HG02759 (cell line): ENCODE data around the gene CCDC183.
"Not testable (repeated sequence)": the region's sequence is repeated elsewhere in the genome, so short reads cannot be mapped to it uniquely, and the experiment has no call there.

Source experiments
- ATAC-seq: cut with Tn5 transposase; IDR thresholded peaks from one replicate; pipeline ENCODE4 v1.9.1; 2021; ENCODE audit warnings: mild to moderate bottlenecking, moderate library complexity; ENCODE audit not compliant: unreplicated experiment

The CCDC183 gene

GRCh38 chr9:136796238-136796774 lies at the start of gene CCDC183:
CCDC183 (plus strand) TSS chr9:136796338; CDS start chr9:136796398, 60 bp downstream.
- no peak for ATAC-seq

- ATAC-seq = no peak
These were observed 49.5 kb upstream of the CCDC183 start for GRCh38 chr9:136746621-136747020.

DNA sequence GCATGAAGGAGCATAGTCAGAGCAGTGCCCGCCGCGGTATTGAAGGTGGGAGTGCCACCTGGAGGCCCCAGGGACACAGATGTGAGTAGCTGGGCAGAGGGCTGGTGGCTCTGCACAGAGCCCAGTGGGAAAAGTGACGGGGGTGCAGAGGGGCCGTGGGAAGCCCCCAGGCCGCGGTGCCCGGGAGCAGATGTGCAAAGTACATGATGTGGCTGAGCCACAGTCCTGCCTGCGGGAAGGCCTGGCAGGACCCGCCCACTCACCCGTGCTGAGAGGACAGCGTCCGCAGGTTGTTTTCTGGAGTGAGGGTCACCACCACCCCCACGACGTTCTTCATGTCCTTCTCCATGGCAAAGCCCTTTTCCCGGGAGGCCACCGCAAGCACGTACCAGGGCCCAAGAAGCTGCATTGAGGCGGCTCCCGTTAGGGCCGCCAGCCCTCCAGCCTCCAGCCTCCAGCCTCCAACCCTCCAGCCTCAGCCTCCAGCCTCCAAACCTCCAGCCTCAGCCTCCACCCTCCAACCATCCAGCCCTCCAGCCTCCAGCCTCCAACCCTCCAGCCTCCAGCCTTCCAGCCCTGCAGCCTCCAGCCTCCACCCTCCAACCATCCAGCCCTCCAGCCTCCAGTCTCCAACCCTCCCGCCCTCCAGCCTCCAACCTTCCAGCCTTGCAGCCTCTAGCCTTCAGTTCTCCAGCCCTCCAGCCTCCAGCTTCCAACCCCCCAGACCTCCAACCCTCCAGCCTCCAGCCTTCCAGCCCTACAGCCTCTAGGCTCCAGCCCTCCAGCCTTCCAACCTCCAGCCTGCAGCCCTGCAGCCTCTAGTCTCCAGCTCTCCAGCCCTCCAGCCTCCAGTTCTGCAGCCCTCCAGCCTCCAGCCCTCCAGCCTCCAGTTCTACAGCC lies 48.7 kb upstream of the CCDC183 start:
- ATAC-seq = no peak

GRCh38 chr9:136748201-136748600 lies 47.9 kb upstream of the CCDC183 start, which contains the start of gene LCN6:
LCN6 (minus strand) TSS chr9:136748525; CDS start chr9:136748483, 42 bp downstream.
- ATAC-seq = no peak

- no peak for ATAC-seq
These were observed 47.2 kb upstream of the CCDC183 start for GRCh38 chr9:136748666-136749611.

GRCh38 chr9:136750526-136750925 lies 45.6 kb upstream of the CCDC183 start:
- ATAC-seq = no peak

DNA sequence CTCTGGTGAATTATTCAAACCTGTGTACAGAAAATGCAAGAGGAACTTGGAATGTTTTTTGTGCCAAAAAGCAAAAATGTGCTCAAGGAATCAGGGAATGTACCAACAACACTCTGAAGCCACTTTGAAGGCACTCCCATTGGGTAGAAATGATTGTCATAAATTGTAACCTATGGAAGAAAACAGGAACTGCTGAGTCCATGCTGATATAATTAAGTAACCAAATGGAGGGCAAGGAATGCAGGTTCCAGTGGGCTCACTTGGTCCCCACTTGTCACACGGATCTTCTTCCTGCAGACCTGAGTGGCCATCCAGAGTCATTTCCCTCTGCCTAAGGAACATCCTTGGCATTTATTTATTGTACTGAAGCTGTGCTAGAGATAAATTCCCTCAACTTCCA lies 44.9 kb upstream of the CCDC183 start:
- no peak for ATAC-seq

DNA sequence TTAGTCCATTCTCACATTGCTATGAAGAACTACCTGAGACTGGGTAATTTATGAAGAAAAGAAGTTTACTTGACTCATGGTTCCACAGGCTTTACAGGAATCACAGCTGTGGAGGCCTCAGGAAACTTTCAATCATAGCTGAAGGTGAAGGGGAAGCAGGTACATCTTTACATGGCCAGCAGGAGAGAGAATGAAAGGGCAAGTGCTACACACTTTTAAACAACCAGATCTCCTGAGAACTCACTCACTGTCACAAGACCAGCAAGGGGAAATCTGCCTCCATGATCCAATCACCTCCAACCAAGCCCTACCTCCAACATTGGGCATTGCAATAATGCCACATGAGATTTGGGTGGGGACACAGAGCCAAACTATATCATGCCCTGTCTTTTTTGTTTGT lies 44.3 kb upstream of the CCDC183 start:
- no peak for ATAC-seq

DNA sequence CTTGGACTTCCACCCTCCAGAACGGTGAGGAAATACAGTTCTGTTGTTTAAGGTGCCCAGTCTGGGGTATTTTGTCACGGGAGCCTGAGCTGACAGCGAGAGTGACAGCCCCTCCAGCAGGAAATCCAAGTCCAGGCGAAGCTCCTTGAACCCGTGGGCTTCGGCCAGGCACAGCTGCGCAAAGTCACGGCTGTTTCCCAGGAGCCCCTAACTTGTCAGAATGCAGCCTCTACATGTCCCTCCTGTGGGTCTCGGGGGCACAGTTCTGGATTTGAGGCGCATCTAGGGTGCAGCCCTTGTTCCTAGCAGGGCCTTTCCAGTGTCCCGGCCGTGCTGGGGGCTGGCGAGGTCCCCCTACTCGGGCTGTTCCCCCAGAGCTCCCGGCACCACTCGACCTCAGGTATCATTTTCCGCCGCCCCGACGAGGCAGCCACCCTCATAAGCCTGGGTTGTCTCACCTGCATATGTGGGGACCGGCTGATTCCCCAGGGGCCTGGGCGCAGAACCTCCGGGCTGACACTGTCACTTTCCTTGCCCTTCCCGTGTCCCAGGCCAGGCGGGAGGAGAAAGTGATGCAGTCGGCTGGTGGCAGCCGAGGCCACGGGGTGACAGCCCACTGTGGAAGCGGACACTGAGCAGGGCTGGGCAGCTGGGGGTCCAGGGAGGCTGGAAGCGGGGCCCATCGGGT lies 42.6 kb upstream of the CCDC183 start:
- ATAC-seq = no peak

GRCh38 chr9:136754059-136754572 lies 42.0 kb upstream of the CCDC183 start:
- no peak for ATAC-seq

DNA sequence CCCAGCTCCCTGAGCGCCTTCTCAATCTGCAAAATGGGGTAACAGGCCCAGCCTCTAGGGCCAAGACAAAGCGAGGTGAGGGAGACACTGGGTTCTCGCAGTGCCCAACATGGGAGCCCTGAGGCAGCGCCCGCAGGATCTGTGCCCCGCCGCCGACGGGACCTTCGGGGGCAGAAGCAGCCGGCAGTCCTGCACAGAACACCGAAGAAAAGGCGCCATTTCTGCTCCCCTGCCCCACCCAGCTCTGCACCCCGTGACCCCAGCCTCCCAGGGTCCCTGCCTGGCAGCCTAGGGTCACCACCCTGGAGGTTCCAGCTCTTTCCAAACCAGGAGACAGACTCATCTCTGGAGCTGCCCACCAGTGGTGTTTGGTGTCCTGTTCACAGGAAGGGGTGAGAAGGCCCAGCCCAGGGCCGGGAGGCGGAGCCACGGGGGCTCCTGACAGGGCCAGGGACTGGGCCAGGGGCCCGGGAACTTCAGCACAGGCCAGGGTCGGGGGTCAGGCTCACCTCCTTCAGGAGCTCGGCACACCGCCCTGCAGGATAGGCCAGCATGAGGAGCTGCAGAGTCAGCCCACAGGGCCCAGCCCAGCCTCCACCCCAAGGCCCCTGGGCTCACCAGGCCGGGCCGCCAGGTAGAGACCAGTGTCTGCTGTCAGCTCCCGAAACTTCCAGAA lies 41.4 kb upstream of the CCDC183 start:
- ATAC-seq = no peak

DNA sequence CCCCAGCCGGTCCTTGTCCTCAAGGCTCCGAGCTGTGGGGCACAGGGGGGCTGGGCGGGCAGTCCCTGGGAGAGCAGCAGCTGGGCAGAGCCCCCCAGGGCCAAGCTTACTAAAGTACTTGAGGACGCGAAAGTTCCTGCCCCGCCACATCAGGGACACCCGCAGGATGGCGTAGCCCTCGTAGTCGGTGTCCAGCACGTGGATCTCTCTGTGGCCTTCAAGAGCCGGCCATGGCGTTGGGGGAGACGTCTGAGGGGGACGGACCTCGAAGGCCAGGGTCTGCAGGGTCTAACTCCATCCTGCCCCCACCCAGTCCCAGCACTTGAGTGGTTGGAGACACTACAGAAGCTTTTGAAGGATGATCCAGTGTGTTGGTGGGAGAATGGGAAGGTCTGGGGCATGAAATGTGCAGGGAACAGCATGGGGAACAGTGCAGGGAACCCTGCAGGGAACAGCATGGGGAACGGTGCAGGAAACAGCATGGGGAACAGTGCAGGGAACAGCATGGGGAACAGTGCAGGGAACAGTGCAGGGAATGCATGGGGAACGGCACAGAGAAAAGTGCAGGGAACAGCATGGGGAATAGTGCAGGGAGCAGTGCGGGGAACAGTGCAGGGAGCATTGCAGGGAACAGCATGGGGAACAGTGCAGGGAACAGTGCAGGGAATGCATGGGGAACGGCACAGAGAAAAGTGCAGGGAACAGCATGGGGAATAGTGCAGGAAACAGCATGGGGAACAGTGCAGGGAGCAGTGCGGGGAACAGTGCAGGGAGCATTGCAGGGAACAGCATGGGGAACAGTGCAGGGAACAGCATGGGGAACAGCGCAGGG lies 40.6 kb upstream of the CCDC183 start:
- ATAC-seq = not testable (repeated sequence)

- ATAC-seq = no peak
These were observed 40.1 kb upstream of the CCDC183 start for GRCh38 chr9:136756134-136756438.

GRCh38 chr9:136756836-136757235 lies 39.3 kb upstream of the CCDC183 start:
- no peak for ATAC-seq

GRCh38 chr9:136757328-136757727 lies 38.8 kb upstream of the CCDC183 start:
- no peak for ATAC-seq

DNA sequence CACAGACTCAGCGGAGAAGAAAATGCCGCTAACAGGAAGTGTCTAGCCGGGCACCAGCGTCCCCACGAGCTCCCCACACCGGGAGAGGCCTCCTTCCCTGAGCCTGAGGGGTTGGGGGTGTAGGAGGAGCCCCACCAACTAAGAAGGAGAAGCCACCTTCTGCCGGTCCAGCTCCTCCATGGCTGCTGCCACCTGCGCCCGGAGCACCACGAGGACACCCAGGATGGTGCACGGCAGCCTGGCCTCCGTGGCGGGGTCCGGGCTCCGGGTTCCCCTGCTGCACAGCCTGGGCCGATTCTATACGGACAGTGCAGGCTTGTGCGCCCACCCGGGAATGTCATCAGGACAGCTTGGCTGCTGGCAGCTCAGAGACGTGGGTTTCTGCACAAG lies 38.4 kb upstream of the CCDC183 start:
- no peak for ATAC-seq

DNA sequence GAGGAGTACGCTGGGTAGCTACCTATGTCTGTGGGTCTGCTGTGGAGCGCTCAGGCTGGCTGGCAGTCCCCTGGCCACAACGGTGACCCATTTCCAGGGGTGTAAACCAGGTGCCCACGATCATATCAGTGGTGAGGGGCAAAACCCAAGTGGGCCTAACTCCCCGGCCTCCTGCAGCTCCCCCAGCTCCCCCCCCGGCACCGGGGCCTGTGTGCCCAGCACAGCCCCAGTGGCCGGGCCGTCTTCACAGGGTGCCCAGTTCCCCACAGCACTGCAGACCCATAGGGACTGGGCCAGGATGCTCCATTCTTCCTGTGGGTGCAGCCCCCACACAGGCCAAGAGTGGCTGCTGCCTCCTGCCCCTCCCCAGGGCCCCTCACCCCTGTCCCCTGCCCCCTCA lies 37.1 kb upstream of the CCDC183 start:
- ATAC-seq = no peak

GRCh38 chr9:136759436-136760325 lies 36.5 kb upstream of the CCDC183 start:
- no peak for ATAC-seq
